MM.1S (cell line): Measurements from ENCODE around the gene UBE2G2.

Experiments used
- CTCF ChIP-seq: fragments of 300-600 bp; sonication (generic); IDR thresholded peaks from 2 replicates; pipeline ENCODE4 v1.5.1; 2016; ENCODE audit warnings: antibody characterized with exemption, low read length, mixed read lengths
- EZH2 ChIP-seq: fragments of 300-600 bp; sonication (generic); optimal IDR thresholded peaks from 2 replicates; pipeline ENCODE3; 2017; ENCODE audit warnings: low read depth, mild to moderate bottlenecking, antibody characterized with exemption, low read length, mixed read lengths

GRCh38 chr21:44849616-44850130 lies 48.1 kb upstream of the UBE2G2 start:
- TF ChIP-seq EZH2 = no peak
- TF ChIP-seq CTCF = no peak
